NCI-H446 (cell line): ENCODE data around the gene FAM3B.

Experiments
- DNase-seq, 2 experiments: peaks; one replicate each; lab custom pipeline; 2025; lab: John Stamatoyannopoulos, UW

FAM3B gene

DNA sequence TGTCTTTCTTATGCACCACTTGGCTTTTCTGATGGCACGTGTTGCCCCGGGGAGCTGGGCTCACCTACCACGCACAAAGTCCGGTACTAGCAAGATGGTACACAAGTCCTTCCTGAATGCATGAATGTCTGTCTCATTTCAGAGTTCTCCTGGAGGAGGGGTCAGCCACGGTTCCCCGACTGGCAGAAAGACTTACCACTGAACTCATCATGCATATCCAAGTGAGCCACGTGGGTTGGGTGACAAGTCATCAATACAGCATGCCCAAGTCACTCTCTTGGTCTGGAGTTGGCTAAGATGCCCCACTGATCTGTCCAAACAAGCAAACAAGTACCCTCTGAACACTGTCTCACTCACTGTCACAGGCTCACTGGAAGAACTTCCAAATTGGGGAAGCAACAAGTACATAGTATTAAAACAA is 80.9 kb downstream of the FAM3B start:
- no peak for DNase-seq

- DNase-seq: no peak
Measured at GRCh38 chr21:41398251-41398650, 81.7 kb downstream of the FAM3B start.

- DNase-seq: no peak
Measured at GRCh38 chr21:41398831-41399230, 82.2 kb downstream of the FAM3B start.

GRCh38 chr21:41399246-41399800 is 82.7 kb downstream of the FAM3B start:
- no peak for DNase-seq

DNA sequence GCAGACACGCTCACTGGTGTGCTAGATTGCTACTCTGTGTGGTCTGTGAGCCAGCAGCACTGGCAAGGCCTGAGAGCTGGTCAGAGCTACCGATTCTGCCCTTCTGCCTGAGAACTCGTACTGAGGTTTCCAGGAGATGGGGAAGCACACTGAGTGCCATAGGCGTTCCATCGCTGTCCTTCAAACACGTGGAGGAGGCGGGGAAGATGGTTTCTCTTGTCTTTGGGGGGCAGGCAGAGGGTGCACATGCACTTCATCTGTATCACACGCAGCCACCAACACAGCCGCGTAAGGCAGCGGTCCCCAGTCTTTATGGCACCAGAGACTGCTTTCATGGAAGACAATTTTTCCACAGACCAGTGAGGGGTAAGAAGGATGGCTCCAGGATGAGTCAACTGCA is 85.6 kb downstream of the FAM3B start:
- DNase-seq: no peak

DNA sequence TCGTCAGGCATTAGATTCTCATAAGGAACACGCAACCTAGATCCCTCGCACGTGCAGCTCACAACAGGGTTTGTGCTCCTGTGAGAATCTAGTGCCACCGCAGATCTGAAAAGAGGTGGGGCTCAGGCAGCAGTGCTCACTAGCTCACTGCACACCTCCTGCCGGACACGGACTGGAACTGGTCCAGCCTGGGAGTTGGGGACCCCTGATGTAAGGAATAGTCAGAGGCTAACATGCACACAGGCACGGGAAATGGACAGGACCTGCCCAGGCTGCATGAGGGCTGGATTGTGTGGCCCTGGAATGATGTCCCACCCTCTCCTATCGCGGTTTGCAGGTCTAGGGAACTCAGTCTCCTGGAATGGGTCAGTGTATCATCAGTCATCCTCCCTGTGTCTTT is 86.2 kb downstream of the FAM3B start:
- DNase-seq: no peak

DNA sequence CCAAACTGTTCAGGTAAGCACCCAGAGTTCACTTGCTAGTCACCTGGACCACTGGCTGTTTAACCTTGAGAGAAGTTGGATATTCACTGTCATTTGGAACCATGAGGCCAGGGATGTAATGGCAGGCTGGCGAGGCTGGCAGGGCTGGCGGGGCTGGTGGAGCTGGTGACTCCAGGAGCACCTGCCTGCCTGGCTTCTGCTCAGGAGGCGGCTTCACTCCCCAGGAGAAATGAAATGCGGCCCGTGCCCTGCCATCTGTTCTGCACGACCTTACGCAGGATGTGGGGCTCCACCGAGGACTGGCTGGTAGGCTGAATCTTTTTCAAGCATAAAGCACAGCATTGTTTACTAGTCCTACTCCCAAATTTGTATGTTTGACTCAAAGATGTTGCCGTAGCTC is 86.7 kb downstream of the FAM3B start:
- DNase-seq: no peak

GRCh38 chr21:41403966-41404365 is 87.4 kb downstream of the FAM3B start:
- DNase-seq: no peak

GRCh38 chr21:41405321-41405720 is 88.7 kb downstream of the FAM3B start:
- DNase-seq: no peak

DNA sequence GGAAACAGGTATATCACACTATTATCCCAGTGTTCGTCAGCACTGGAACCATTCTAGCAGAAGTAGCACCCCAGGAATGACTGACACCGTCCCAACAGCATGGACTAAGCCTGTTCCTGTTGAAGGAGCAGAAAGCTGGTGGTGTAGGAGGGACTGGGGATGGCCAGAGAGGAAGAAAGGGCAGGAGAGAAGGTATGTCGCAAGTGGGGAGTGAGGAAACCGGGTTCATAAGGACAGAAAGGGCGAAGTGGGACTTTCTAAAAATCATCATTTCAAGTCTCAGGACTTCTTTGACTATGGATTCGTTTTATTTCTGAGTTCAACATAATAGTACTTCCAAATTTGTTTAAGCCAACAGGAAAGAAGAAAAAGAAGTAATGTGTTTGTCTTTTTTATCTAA is 89.7 kb downstream of the FAM3B start:
- no peak for DNase-seq
